HUES6 (cell line): Measurements from ENCODE around the gene AGAP2.

Experiments used
- H3K27ac ChIP-seq: 2 replicates; pipeline ENCODE4 v1.7.0; 2013; ENCODE audit warnings: low read depth, mild to moderate bottlenecking, low read length, inconsistent platforms
- H3K27me3 ChIP-seq: 2 replicates; pipeline ENCODE4 v1.6.1; 2013; ENCODE audit warnings: low read length; ENCODE audit not compliant: control insufficient read depth, insufficient read depth
- H3K36me3 ChIP-seq: 2 replicates; pipeline ENCODE4 v1.6.1; 2013; ENCODE audit warnings: low read length; ENCODE audit not compliant: control insufficient read depth, insufficient read depth
- H3K4me1 ChIP-seq: 2 replicates; pipeline ENCODE4 v1.6.1; 2013; ENCODE audit warnings: low read length; ENCODE audit not compliant: control insufficient read depth, insufficient read depth
- H3K4me3 ChIP-seq: 2 replicates; pipeline ENCODE4 v1.5.1; 2013; ENCODE audit warnings: low read depth, low read length
- H3K9ac ChIP-seq: one replicate; pipeline ENCODE4 v1.6.1; 2013; ENCODE audit warnings: mild to moderate bottlenecking, low read length
- H3K9me3 ChIP-seq: 2 replicates; pipeline ENCODE4 v1.6.1; 2013; ENCODE audit warnings: low read depth, low read length; ENCODE audit not compliant: control insufficient read depth, insufficient read depth

Gene AGAP2

GRCh38 chr12:57751788-57752667, 13.5 kb upstream of the AGAP2 start, which contains the start of gene CDK4:
Gene CDK4 (minus strand): TSS chr12:57752310. CDS start chr12:57751717, 593 bp downstream.
- peaks cover 40% of the 10 kb centered on the region for H3K36me3 ChIP-seq
- H3K27ac ChIP-seq = peak within 1 kb of the TSS; percentile 85
- H3K9ac ChIP-seq = peak within 1 kb of the TSS; percentile 98
- H3K9me3 ChIP-seq = no peaks in the 10 kb centered on the region
- peaks cover 16% of the 10 kb centered on the region for H3K4me1 ChIP-seq
- H3K27me3 ChIP-seq = peaks cover 30% of the 10 kb centered on the region
- peak within 1 kb of the TSS; percentile 92 for H3K4me3 ChIP-seq

GRCh38 chr12:57751432-57751787, 12.9 kb upstream of the AGAP2 start:
- no peaks in the 10 kb centered on the region for H3K9me3 ChIP-seq
- peak overlapping the region; percentile 85 for H3K27ac ChIP-seq
- peaks cover 16% of the 10 kb centered on the region for H3K4me1 ChIP-seq
- H3K9ac ChIP-seq = peak overlapping the region; percentile 98
- peaks cover 24% of the 10 kb centered on the region for H3K27me3 ChIP-seq
- H3K36me3 ChIP-seq = peaks cover 46% of the 10 kb centered on the region
- peak overlapping the region; percentile 92 for H3K4me3 ChIP-seq

- peak overlapping the region; percentile 98 for H3K9ac ChIP-seq
Measured at GRCh38 chr12:57750561-57751431, 12.3 kb upstream of the AGAP2 start.

DNA sequence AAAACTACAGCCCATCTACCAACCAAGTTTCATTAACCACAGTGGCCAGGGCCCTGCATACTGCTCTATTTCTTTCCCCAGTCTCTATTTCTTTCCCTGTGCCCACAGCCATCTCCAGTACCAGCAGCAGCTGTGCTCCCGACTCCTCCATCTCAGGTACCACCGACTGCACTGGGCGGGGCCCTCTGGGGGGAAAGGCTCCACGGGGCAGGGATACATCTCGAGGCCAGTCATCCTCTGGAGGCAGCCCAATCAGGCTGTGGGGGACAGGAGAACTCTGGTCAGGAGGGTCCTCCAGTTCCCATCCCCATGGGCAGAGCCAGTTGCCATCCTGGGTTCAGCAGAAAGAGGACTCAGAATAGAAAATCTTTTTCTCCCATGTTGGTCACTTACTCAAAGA, 10.5 kb upstream of the AGAP2 start:
- H3K27ac ChIP-seq = no peak overlapping the region
- peaks cover 54% of the 10 kb centered on the region for H3K36me3 ChIP-seq
- H3K9ac ChIP-seq = no peak overlapping the region
- H3K4me3 ChIP-seq = no peak overlapping the region
- peaks cover 16% of the 10 kb centered on the region for H3K4me1 ChIP-seq
- peaks cover 12% of the 10 kb centered on the region; the same call in 1 of the 2 replicates for H3K27me3 ChIP-seq
- H3K9me3 ChIP-seq = no peaks in the 10 kb centered on the region

More at GRCh38 chr12:57750561-57751431, 12.3 kb upstream of the AGAP2 start:
- Histone ChIP-seq H3K36me3 (peaks cover 52% of the 10 kb centered on the region), H3K27ac (peak overlapping the region; percentile 85; the same call in 1 of the 2 replicates), H3K27me3 (peaks cover 18% of the 10 kb centered on the region), H3K4me3 (peak overlapping the region; percentile 92), H3K4me1 (peaks cover 17% of the 10 kb centered on the region), H3K9me3 (no peaks in the 10 kb centered on the region)

DNA sequence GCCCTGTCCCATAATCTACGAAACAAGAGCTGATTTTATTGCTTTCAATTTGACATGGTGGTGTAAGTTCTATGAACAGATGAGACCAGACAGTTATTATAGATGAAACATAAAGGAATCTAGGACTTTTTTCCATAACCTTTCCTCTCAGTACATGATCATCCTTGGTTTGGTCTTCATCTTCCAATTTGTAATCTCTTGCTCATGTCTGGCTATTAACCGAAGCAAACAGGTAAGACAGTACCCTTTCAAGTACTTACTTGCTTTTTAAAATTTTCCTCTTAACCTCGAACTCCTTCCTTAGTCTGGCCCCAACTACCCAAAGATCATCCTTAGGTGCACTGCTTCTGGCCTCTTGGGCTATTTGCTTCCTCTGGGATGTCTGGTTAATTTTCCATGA, 7.5 kb upstream of the AGAP2 start:
- H3K27ac ChIP-seq = no peak overlapping the region
- peaks cover 50% of the 10 kb centered on the region for H3K36me3 ChIP-seq
- no peak overlapping the region for H3K9ac ChIP-seq
- H3K4me3 ChIP-seq = peak overlapping the region; percentile 91
- no peaks in the 10 kb centered on the region for H3K9me3 ChIP-seq
- peaks cover 29% of the 10 kb centered on the region for H3K27me3 ChIP-seq
- peaks cover 8% of the 10 kb centered on the region for H3K4me1 ChIP-seq

GRCh38 chr12:57745485-57745881, 6.9 kb upstream of the AGAP2 start:
- Histone ChIP-seq H3K9me3 (no peaks in the 10 kb centered on the region), H3K4me3 (peak overlapping the region; percentile 91), H3K27me3 (peaks cover 35% of the 10 kb centered on the region), H3K4me1 (0 out of 2 replicates have a peak, but pooled peaks cover 5% of the 10 kb centered on the region), H3K36me3 (peaks cover 45% of the 10 kb centered on the region), H3K9ac (peak overlapping the region; percentile 97), H3K27ac (peak overlapping the region; percentile 97; the same call in 1 of the 2 replicates)

GRCh38 chr12:57744777-57745484, 6.4 kb upstream of the AGAP2 start, which contains the start of gene TSPAN31:
Gene TSPAN31 (plus strand): TSS chr12:57745039. CDS start chr12:57745155, 116 bp downstream.
- 0 out of 2 replicates have a peak, but pooled peaks cover 5% of the 10 kb centered on the region for H3K4me1 ChIP-seq
- H3K9ac ChIP-seq = peak within 1 kb of the TSS; percentile 97
- peak within 1 kb of the TSS; percentile 97 for H3K27ac ChIP-seq
- H3K9me3 ChIP-seq = no peaks in the 10 kb centered on the region
- H3K36me3 ChIP-seq = peaks cover 41% of the 10 kb centered on the region
- H3K27me3 ChIP-seq = peaks cover 40% of the 10 kb centered on the region
- H3K4me3 ChIP-seq = peak within 1 kb of the TSS; percentile 91

DNA sequence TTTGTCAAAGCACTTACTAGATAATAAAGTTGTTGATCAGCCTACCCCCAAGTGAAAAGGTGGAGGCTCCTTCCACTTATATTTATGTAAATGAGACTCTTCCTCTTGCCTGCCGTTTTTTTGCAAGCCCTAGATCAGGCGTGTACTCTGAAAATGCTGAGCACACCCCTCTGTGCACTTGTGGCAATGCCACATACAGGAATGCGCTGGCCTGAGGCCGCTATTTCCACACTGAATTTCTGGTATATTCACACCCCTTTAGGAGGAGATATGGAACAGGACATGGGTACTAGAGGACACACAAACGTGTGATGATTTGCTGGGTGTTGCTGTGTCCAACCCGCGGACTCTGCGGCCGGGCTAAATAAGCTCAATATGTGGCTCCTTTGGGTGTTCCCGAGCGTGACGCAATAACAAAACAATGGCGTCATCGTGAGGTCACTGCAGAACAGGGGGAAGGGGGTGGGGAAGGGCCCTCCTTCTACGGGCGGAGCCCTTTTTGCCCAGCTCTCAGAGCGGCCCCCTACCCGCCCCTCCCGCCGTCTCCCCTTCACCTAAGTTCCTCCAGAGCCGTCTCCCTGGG, 5.7 kb upstream of the AGAP2 start:
- peaks cover 47% of the 10 kb centered on the region for H3K27me3 ChIP-seq
- H3K4me1 ChIP-seq = peaks cover 7% of the 10 kb centered on the region; the same call in 1 of the 2 replicates
- peaks cover 35% of the 10 kb centered on the region for H3K36me3 ChIP-seq
- H3K27ac ChIP-seq = peak overlapping the region; percentile 97
- H3K4me3 ChIP-seq = peak overlapping the region; percentile 91
- no peaks in the 10 kb centered on the region for H3K9me3 ChIP-seq
- peak overlapping the region; percentile 97 for H3K9ac ChIP-seq

DNA sequence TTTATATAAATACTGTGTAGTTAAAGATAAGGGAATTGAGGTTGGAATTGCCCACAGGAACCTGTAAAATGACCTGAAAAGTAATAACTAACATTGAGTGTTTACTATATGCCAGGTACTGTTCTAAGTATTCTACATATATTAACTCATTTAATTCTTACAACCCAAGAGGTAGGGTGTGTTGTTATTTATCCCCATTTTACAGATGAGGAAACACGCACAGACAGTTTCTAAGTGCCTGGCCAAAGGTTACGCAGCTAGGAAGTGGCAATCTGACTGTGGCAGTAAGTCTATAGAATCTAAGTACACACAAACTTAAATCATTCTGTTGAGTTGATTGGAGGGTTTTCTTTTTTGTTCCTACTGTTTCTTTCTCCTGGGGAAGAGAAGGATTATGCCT, 5.2 kb upstream of the AGAP2 start:
- Histone ChIP-seq H3K27me3 (peaks cover 52% of the 10 kb centered on the region), H3K4me1 (peaks cover 10% of the 10 kb centered on the region; the same call in 1 of the 2 replicates)

More for the DNA sequence above, 5.2 kb upstream of the AGAP2 start:
- H3K36me3 ChIP-seq = peaks cover 30% of the 10 kb centered on the region
- H3K9ac ChIP-seq = no peak overlapping the region
- H3K27ac ChIP-seq = no peak overlapping the region
- no peaks in the 10 kb centered on the region for H3K9me3 ChIP-seq
- peak overlapping the region; percentile 91; the same call in 1 of the 2 replicates for H3K4me3 ChIP-seq
